ENCODE results near the gene PCAT6.
A peak's percentile ranks its signal among the peaks of the same experiment; 100 is the strongest.

Gene PCAT6

DNA sequence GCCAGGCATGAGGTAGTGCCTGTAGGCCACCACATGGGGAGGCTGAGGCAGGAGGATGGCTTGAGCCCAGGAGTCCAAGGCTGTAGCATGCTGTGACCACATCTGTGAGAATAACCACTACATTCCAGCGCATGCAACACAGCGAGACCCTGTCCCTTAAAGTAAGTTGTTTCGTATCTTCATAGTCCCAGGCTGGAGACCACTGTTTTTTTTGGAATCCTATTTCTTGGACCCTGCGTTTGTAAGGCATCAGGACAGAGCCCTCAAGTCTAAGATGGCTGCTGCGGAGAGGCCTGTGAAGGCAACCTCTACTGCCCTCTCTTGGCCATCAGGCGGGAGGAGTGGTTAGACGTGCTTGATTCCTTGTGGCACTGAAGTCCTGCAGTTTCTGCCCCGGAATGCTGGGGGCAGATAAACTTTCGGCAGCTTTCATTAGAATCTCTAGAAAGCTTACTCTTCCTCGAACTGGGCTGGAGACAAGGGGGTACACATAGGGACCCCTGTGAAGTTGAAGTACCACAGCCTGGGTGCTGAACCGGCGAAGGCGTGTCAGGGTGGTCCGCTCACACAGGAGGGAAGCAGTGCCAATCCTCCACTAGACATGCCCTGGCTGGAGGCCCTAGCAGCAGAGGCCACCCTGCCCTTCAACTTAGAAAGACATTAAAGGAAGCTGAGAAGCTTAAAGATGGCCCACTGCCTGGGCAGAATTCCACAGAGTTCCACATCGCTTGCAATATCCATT is 41.6 kb downstream of the PCAT6 start:
- TF ChIP-seq, protein P1, sequence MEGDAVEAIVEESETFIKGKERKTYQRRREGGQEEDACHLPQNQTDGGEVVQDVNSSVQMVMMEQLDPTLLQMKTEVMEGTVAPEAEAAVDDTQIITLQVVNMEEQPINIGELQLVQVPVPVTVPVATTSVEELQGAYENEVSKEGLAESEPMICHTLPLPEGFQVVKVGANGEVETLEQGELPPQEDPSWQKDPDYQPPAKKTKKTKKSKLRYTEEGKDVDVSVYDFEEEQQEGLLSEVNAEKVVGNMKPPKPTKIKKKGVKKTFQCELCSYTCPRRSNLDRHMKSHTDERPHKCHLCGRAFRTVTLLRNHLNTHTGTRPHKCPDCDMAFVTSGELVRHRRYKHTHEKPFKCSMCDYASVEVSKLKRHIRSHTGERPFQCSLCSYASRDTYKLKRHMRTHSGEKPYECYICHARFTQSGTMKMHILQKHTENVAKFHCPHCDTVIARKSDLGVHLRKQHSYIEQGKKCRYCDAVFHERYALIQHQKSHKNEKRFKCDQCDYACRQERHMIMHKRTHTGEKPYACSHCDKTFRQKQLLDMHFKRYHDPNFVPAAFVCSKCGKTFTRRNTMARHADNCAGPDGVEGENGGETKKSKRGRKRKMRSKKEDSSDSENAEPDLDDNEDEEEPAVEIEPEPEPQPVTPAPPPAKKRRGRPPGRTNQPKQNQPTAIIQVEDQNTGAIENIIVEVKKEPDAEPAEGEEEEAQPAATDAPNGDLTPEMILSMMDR (conservative IDR thresholded peaks at IDR 0.05; ENCODE audit: low read depth), result no peak; the same call in 1 of the 2 replicates
- ChIA-PET CTCF (interaction anchor here (0.6 to 1.5 kb wide), 8 partner anchors 9 to 169 kb away, joined by 3 to 5 read pairs (median 4); partner anchors contain the start of gene KDM5B), POLR2A (ENCODE audit: low non-redundant PET) (no interaction called here)
- H3K27ac ChIP-seq, result no peak overlapping the region
- peak; percentile 70 for DNase-seq (ENCODE audit: low spot score)

DNA sequence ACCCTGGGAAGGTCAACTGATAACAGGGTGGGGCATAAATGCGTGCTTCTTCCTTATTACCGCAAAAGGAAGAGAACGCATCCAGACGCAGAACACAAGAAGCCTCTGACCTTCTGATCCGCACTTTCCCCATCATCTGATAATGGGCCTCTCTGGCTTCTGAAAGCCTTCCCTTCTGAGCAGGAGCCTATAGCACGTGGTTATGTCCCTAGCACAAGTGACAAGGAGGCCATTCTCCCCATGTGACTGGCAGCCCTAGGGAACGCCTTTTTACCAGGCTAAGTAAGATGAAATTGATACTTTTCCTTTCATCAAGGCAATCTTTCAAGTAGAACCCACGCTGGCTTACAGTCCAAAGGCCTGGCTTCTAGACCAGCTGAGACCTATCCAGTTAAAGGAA is 44.0 kb downstream of the PCAT6 start:
- no peak for DNase-seq (ENCODE audit: low spot score)
- ChIA-PET POLR2A (ENCODE audit: low non-redundant PET) (no interaction called here), CTCF (no interaction called here)
- H3K27ac ChIP-seq, result no peak overlapping the region
- TF ChIP-seq, protein P1 (conservative IDR thresholded peaks at IDR 0.05; ENCODE audit: low read depth), result no peak

DNA sequence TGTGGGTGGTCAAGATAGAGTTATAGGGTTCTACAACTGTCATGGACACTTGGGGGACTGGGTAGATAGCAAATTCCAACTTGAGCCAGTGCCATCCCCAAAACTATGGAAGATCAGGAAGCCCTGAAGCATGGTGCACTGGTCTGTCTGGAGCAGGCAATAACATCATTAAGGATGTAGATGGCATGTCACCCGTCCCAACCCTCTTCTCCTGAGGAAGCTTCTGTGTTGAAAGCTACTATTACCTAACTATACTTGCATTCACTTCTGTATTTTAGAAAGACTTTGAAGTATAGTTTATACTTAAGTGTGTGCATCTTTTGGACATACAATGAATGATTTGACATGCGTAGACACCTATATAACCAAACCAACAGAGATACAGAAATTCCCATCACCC is 45.3 kb downstream of the PCAT6 start:
- ChIA-PET POLR2A (ENCODE audit: low non-redundant PET) (no interaction called here), CTCF (interaction anchor here (0.6 kb wide), 1 partner anchor 69 kb away, joined by 5 read pairs; no protein-coding TSS in a partner anchor)
- TF ChIP-seq, protein P1 (conservative IDR thresholded peaks at IDR 0.05; ENCODE audit: low read depth), result no peak
- H3K27ac ChIP-seq, result no peak overlapping the region
- DNase-seq (ENCODE audit: low spot score), result no peak

DNA sequence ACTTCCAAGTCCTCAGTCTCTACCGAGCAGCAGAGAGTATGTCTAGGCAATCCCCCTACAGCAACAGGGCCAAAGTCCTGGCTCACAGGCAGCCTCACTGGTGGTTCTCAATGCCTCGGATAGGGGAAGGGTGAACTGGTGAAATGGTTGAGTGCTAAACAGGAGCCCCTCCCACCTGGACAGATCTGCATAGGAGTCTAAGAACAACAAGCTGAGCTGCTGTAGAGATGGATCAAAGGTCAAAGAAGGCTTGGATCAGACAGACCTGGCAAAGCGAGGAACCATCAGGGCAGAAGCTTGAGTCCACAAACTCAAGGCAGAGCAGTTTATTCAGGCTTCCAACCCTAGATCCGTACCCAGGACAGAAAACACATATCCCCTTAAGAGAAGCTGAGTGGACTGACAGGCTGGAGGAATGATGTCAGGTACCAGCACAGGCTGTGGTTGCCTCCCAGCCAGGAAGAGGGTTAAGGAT is 46.4 kb downstream of the PCAT6 start:
- TF ChIP-seq, protein P1 (conservative IDR thresholded peaks at IDR 0.05; ENCODE audit: low read depth), result no peak
- POLR2A ChIA-PET (ENCODE audit: low non-redundant PET), result no interaction called here
- H3K27ac ChIP-seq, result no peak overlapping the region
- CTCF ChIA-PET, result interaction anchor here (1.0 kb wide), 1 partner anchor 47 kb away, joined by 3 read pairs; the partner anchor contains the start of gene PCAT6
- no peak for DNase-seq (ENCODE audit: low spot score)

DNA sequence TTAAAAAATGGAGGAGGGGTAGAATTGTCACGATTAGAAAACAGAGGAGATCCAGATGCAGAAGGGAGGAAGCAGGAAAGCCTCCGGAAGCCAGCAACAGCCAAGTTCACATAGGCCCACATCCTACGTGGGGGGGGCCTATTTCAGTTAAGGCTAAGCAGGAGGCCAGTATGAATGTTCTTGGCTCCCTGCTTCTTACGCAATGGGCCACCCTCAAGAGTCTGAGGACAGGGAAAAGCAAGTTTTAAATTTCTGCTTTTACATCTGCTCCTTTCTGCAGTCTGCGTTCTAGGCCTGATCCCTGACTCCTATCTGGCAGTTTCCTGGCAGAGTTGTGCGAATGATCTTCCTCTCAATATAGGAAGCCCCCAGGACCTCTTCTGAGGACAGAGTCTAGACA is 47.6 kb downstream of the PCAT6 start:
- ChIA-PET POLR2A (ENCODE audit: low non-redundant PET) (no interaction called here), CTCF (no interaction called here)
- H3K27ac ChIP-seq, result no peak overlapping the region
- TF ChIP-seq, protein P1 (conservative IDR thresholded peaks at IDR 0.05; ENCODE audit: low read depth), result no peak
- DNase-seq (ENCODE audit: low spot score), result no peak

DNA sequence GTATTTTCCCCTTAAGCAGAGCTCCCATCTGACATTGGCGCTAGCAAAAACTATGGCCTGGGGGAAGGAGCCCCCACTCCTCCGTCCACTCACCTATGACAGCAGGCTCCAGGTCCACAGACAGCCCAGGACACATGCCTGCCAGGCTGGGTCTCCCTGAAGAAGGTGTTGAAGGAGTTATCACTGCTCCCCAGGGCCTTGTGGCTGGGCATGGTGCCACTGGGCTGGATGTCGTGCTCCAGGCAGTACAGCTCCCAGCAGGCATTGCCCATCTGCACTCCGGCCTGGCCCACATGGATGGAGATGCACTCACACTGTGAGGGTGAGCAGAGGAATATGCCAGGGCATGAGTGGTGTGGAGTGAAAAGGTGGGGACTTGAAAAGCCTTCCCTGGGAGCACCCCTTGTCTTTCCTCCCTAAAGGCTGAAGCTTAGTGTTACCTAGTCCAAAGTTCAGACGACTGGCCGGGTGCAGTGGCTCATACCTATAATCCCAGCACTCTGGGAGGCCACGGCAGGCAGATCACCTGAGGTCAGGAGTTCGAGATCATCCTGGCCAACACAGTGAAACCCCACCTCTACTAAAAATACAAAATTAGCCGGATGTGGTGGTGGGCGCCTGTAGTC is 48.1 kb downstream of the PCAT6 start:
- no peak for DNase-seq (ENCODE audit: low spot score)
- ChIA-PET POLR2A (ENCODE audit: low non-redundant PET) (no interaction called here), CTCF (no interaction called here)
- no peak overlapping the region for H3K27ac ChIP-seq
- TF ChIP-seq, protein P1 (conservative IDR thresholded peaks at IDR 0.05; ENCODE audit: low read depth), result no peak
